Liver (tissue), 9 donors: ENCODE results near the gene NOS1AP. TPM values are rescaled to one million over a fixed set of nuclear protein-coding genes. Genes with fewer than 3 reads are reported as not detected.

Source experiments
- DNase-seq: peaks from one replicate; pipeline ENCODE4 v3.0.0-alpha.2; 2017; ENCODE audit warnings: low spot score
- H3K27ac ChIP-seq, 2 donors: one replicate each; pipeline ENCODE4 v1.7.0; 2013; ENCODE audit warnings: inconsistent platforms in 2 of 2, low read length in 2 of 2, control low read depth in 1 of 2, low read depth in 1 of 2, mild to moderate bottlenecking in 1 of 2
- H3K27me3 ChIP-seq, 4 donors: one replicate each; pipeline versions ENCODE4 v1.6.1 to v1.7.0; 2013; ENCODE audit warnings: low read length in 3 of 4, inconsistent platforms in 1 of 4, mild to moderate bottlenecking in 1 of 4, moderate library complexity in 1 of 4; ENCODE audit not compliant: control insufficient read depth in 4 of 4, insufficient read depth in 4 of 4
- H3K36me3 ChIP-seq, 4 donors: one replicate each; pipeline versions ENCODE4 v1.6.1 to v1.7.0; 2013; ENCODE audit warnings: low read length in 3 of 4, mild to moderate bottlenecking in 3 of 4, low read depth in 1 of 4, moderate library complexity in 1 of 4; ENCODE audit not compliant: control insufficient read depth in 4 of 4, insufficient read depth in 3 of 4
- H3K4me1 ChIP-seq, 4 donors: one replicate each; pipeline versions ENCODE4 v1.6.1 to v1.7.0; 2013; ENCODE audit warnings: low read length in 3 of 4, mild to moderate bottlenecking in 3 of 4, moderate library complexity in 1 of 4; ENCODE audit not compliant: control insufficient read depth in 4 of 4, insufficient read depth in 4 of 4
- H3K4me3 ChIP-seq, 3 donors: one replicate each; pipeline versions ENCODE4 v1.6.1 to v1.7.0; 2013; ENCODE audit warnings: low read length in 3 of 3, control low read depth in 1 of 3, low read depth in 1 of 3, mild to moderate bottlenecking in 1 of 3
- H3K9ac ChIP-seq, 2 donors: one replicate each; pipeline ENCODE4 v1.7.0; 2013; ENCODE audit warnings: low read length in 2 of 2, mild to moderate bottlenecking in 2 of 2, moderate library complexity in 2 of 2, control low read depth in 1 of 2, low read depth in 1 of 2
- H3K9me3 ChIP-seq, 4 donors: one replicate each; pipeline versions ENCODE4 v1.6.1 to v1.7.0; 2013; ENCODE audit warnings: low read length in 3 of 4; ENCODE audit not compliant: control insufficient read depth in 4 of 4
- FOXA1 ChIP-seq: IDR thresholded peaks from 2 replicates; pipeline ENCODE4 v1.6.1; 2016; ENCODE audit warnings: antibody characterized with exemption
- FOXA2 ChIP-seq: IDR thresholded peaks from 2 replicates; pipeline ENCODE4 v1.6.1; 2016; ENCODE audit warnings: antibody characterized with exemption
- HNF4A ChIP-seq, 2 donors: conservative IDR thresholded peaks; 2 replicates each; pipeline ENCODE4 v1.6.1; 2016; ENCODE audit warnings: antibody characterized with exemption in 2 of 2, mild to moderate bottlenecking in 2 of 2
- HNF4G ChIP-seq: IDR thresholded peaks from 2 replicates; pipeline ENCODE4 v1.6.1; 2016; ENCODE audit warnings: antibody characterized with exemption
- JUND ChIP-seq, 2 donors: IDR thresholded peaks; 2 replicates each; pipeline ENCODE4 v1.6.1; 2016; ENCODE audit warnings: antibody characterized with exemption in 2 of 2
- RAD21 ChIP-seq, 2 donors: IDR thresholded peaks; 2 replicates each; pipeline ENCODE4 v1.6.1; 2016; ENCODE audit warnings: antibody characterized with exemption in 2 of 2, mild to moderate bottlenecking in 2 of 2
- RXRA ChIP-seq, 2 donors: IDR thresholded peaks; 2 replicates each; pipeline ENCODE4 v1.6.1; 2017 to 2018; ENCODE audit warnings: antibody characterized with exemption in 2 of 2, mild to moderate bottlenecking in 1 of 2
- SP1 ChIP-seq: IDR thresholded peaks from 2 replicates; pipeline ENCODE4 v1.6.1; 2018; ENCODE audit warnings: antibody characterized with exemption, mild to moderate bottlenecking
- YY1 ChIP-seq: IDR thresholded peaks from 2 replicates; pipeline ENCODE4 v1.6.1; 2016; ENCODE audit warnings: antibody characterized with exemption, mild to moderate bottlenecking
- WGBS: extraction: QIAGEN DNeasy Blood & Tissue Kit; methylation state at CpG from one replicate; pipeline ENCODE4 v1.1.7; 2013; 5-methylcytosine and 5-hydroxymethylcytosine counted together
- polyA plus RNA-seq, 2 donors: library from polyadenylated mRNA; stranded (reverse) in 1 of 2; unstranded in 1 of 2; fragments of 200-250 nt in 1 of 2; fragments of >200 nt in 1 of 2; fragmentation: Nextera tagmentation in 1 of 2; extraction: Ambion mirVana in 1 of 2; gene quantifications; one replicate each; pipeline versions ENCODE4 v1.2.1 to v1.2.3, GENCODE V29; 2013 to 2015
- total RNA-seq, 2 donors: library from RNA; depleted of rRNA; stranded (reverse); fragments of >200 nt; gene quantifications; one replicate each; pipeline ENCODE4 v1.2.3, GENCODE V29; 2014
- TF ChIP-seq, protein P1 (sequence below): IDR thresholded peaks from 2 replicates; pipeline ENCODE4 v1.6.1; 2016; ENCODE audit warnings: antibody characterized with exemption
- TF ChIP-seq, protein P2 (sequence below): IDR thresholded peaks from 2 replicates; pipeline ENCODE4 v1.6.1; 2016; ENCODE audit warnings: antibody characterized with exemption, mild to moderate bottlenecking
- TF ChIP-seq, protein P3 (sequence below): IDR thresholded peaks from 2 replicates; pipeline ENCODE4 v1.6.1; 2016; ENCODE audit warnings: antibody characterized with exemption
- donor health status: healthy.
- donor health status: healthy.
- donor health status: healthy.
- donor health status: healthy.
- donor health status: healthy.

The NOS1AP gene
- total and polyA plus RNA-seq, 4 donors = 1.4 to 13.0 (median 4.5) TPM

DNA sequence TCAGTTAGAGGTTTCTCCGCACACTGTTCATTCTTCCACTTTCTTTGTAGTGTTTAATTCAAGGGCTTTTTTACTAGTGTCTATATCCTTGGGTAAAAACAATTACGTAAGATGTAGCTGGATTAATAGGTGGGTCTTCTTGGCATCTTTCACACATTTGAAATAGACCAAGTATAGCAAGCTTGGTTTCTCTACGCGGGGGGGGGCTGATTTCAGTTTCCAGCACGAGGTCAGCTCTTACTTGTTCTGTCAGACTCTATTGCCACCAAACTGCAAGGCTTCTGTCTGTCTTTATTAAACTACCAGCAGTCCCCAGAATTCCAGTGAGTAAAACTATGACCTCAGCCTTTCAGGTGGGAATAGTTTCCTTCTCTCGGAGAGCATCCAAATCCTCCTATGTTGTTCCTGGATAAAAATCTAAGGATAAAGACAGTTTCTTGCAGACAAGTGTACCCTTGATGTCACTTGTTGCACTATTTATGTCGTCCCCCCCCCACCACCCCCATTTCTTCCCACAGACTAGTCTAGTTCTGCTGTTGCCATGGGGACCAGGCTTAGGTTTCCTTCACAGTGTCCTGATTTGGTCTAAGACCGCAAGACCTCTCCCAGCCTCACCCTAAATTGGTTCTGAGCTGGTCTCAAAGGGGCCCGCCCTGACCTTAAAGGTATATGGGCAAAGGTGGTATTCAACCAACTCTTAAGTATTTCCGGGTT, 290.2 kb downstream of the NOS1AP start:
- no peaks in the 10 kb centered on the region for H3K9me3 ChIP-seq
- H3K27me3 ChIP-seq = no peaks in the 10 kb centered on the region
- WGBS = 84% methylated on average over 10 of the region's 10 CpGs
- H3K27ac ChIP-seq = peak overlapping the region in 1 of 2 donors; percentile 35
- no peak overlapping the region for H3K9ac ChIP-seq
- peaks cover 3 to 31% (median 15%) of the 10 kb centered on the region in 4 donors for H3K4me1 ChIP-seq
- no peak overlapping the region for H3K4me3 ChIP-seq
- peaks cover 2 to 22% (median 17%) of the 10 kb centered on the region in 4 donors for H3K36me3 ChIP-seq
- no peak for DNase-seq
- TF ChIP-seq, protein P1, sequence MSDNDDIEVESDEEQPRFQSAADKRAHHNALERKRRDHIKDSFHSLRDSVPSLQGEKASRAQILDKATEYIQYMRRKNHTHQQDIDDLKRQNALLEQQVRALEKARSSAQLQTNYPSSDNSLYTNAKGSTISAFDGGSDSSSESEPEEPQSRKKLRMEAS = no peak
- TF ChIP-seq FOXA1 = no peak

DNA sequence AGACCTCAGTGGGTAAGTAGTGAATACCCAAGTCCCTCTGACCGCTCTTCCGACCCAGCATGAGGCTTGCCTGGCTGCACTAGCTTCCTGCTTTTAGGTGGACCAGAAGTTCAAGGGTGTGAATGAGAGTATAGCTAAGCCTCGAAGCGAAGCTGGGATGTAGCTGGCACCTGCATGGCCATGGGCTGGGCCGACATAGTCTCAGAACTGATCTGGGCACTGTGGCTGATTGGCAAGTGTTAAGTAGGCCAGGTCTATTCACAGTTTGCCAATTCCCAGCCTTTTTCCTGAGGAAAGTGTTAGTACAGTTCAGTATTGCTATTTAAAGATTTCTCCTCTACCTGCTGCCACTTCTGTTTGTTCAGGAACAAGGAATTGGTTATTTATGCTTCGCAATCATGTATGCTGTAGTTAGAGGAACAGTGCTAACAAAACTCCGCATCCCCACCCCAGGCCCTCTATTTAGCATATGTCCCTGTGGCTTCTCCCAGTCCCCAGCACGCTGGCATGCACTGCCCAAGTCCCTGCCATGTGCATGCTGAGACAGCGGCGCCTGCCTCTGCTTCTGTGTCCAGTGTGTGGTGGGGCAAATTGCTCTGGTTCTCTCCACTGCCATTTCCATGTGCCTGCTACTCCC, 290.9 kb downstream of the NOS1AP start:
- H3K27me3 ChIP-seq = no peaks in the 10 kb centered on the region
- peaks cover 8 to 38% (median 20%) of the 10 kb centered on the region in 4 donors for H3K4me1 ChIP-seq
- peak overlapping the region; percentile 35 to 47 for H3K27ac ChIP-seq
- H3K9ac ChIP-seq = no peak overlapping the region
- DNase-seq = no peak
- H3K36me3 ChIP-seq = peaks cover 2 to 20% (median 13%) of the 10 kb centered on the region in 4 donors
- no peaks in the 10 kb centered on the region for H3K9me3 ChIP-seq
- WGBS = 82% methylated on average over 10 of the region's 10 CpGs
- TF ChIP-seq, protein P1 = no peak
- TF ChIP-seq HNF4A (conservative IDR thresholded peaks at IDR 0.05) = no peak
- TF ChIP-seq YY1 = no peak
- TF ChIP-seq SP1 = no peak
- TF ChIP-seq, protein P2, sequence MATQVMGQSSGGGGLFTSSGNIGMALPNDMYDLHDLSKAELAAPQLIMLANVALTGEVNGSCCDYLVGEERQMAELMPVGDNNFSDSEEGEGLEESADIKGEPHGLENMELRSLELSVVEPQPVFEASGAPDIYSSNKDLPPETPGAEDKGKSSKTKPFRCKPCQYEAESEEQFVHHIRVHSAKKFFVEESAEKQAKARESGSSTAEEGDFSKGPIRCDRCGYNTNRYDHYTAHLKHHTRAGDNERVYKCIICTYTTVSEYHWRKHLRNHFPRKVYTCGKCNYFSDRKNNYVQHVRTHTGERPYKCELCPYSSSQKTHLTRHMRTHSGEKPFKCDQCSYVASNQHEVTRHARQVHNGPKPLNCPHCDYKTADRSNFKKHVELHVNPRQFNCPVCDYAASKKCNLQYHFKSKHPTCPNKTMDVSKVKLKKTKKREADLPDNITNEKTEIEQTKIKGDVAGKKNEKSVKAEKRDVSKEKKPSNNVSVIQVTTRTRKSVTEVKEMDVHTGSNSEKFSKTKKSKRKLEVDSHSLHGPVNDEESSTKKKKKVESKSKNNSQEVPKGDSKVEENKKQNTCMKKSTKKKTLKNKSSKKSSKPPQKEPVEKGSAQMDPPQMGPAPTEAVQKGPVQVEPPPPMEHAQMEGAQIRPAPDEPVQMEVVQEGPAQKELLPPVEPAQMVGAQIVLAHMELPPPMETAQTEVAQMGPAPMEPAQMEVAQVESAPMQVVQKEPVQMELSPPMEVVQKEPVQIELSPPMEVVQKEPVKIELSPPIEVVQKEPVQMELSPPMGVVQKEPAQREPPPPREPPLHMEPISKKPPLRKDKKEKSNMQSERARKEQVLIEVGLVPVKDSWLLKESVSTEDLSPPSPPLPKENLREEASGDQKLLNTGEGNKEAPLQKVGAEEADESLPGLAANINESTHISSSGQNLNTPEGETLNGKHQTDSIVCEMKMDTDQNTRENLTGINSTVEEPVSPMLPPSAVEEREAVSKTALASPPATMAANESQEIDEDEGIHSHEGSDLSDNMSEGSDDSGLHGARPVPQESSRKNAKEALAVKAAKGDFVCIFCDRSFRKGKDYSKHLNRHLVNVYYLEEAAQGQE = no peak
- no peak overlapping the region for H3K4me3 ChIP-seq

DNA sequence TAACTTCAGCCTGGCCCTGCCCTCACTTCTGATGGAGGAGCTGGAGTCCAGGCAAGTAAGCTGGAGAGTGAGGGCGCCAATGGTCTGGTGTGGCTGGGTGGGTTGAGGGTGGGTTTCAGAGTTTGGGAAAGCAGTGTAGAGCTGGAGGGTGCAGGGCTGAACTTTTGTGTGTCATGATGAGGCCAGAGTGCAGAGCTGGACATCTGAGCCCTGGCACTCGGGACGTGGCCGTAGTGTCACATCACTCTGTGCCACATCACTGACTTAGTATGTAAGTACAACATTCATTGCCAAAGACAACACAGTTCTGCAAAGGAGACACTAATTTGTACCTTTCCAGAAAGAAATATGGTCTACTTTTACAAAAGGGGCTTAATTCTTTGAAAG, 291.4 kb downstream of the NOS1AP start:
- Histone ChIP-seq H3K27ac (peak overlapping the region; percentile 35 to 47), H3K4me3 (no peak overlapping the region), H3K9me3 (no peaks in the 10 kb centered on the region), H3K4me1 (peaks cover 8 to 43% (median 25%) of the 10 kb centered on the region in 4 donors), H3K27me3 (no peaks in the 10 kb centered on the region), H3K9ac (no peak overlapping the region), H3K36me3 (peaks cover 0 to 16% (median 8%) of the 10 kb centered on the region in 4 donors)
- no peak for DNase-seq
- TF ChIP-seq JUND (IDR thresholded peaks at IDR 0.05) (peak; percentile 21 to 57), HNF4A (conservative IDR thresholded peaks at IDR 0.05) (peak; percentile 90 to 94), RAD21 (IDR thresholded peaks at IDR 0.05) (peak in 1 of 2 donors; percentile 33), SP1 (peak; percentile 92), RXRA (IDR thresholded peaks at IDR 0.05) (peak; percentile 71 to 93), FOXA2 (peak; percentile 61), YY1 (peak; percentile 59), HNF4G (peak; percentile 36)
- TF ChIP-seq, protein P2 = no peak
- TF ChIP-seq, protein P1 = peak; percentile 50
- TF ChIP-seq, protein P3, sequence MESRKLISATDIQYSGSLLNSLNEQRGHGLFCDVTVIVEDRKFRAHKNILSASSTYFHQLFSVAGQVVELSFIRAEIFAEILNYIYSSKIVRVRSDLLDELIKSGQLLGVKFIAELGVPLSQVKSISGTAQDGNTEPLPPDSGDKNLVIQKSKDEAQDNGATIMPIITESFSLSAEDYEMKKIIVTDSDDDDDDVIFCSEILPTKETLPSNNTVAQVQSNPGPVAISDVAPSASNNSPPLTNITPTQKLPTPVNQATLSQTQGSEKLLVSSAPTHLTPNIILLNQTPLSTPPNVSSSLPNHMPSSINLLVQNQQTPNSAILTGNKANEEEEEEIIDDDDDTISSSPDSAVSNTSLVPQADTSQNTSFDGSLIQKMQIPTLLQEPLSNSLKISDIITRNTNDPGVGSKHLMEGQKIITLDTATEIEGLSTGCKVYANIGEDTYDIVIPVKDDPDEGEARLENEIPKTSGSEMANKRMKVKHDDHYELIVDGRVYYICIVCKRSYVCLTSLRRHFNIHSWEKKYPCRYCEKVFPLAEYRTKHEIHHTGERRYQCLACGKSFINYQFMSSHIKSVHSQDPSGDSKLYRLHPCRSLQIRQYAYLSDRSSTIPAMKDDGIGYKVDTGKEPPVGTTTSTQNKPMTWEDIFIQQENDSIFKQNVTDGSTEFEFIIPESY = no peak
- 53% methylated on average over 4 of the region's 4 CpGs for WGBS
